ENCODE measurements around the gene HIRIP3. TPM values are rescaled to one million over a fixed set of nuclear protein-coding genes. Genes with fewer than 3 reads are reported as not detected.
A peak's percentile ranks its signal among the peaks of the same experiment; 100 is the strongest.

The HIRIP3 gene
- total and polyA plus RNA-seq, 2 of the 8 experiments (the other 6 are each of a cell fraction or from before 2014, with no cell fraction given) = 11.9 to 18.5 TPM

DNA sequence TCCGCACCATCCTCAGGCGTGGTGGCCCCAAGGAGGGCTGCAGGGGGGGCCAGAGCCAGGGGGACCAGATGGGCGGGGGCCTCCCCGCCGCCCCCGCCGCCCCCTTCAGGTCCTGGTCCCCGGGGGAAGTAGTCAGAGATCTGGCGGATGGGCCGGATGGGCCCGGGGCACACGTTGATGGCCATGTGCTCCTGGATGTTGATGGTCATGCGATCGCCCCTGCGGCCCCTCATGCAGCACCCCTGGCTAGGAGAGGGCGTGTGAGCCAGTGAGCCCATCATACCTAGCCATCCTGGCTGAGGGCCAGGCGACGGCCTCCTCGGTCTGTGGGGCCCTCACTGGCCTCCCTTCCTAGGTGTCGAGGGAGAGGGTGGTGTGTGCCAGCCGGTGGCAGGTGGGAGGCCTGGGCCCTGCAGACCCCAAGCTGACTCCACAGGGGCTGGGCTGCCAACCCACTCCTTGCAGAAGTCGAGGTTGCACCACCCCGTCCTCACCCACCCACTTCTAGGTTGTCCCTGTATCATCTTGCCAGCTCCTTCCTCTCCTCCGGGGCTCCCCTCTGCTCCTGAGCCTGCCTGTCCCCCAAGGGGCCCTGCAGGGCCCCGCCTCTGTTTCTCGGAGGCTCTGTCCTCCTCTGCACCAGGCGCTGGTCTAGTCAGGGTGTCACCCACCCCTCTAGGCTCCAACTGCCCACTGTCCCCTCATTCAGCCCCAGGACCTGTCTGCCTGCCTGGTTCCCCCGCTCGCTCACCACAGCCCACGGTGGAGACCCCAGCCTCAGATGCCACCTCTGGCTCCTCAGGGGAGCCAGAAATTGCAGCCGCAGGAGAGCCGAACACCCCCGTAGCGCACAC lies 14.8 kb upstream of the HIRIP3 start:
- Histone ChIP-seq H3K36me3 (ENCODE audit: control insufficient read depth in 2 of 4, insufficient read depth in 4 of 4, low read length in 3 of 4) (peaks cover 0 to 4% (median 0%) of the 10 kb centered on the region in 4 experiments; a peak in 1 of 8 replicates), H3K79me2 (ENCODE audit: control insufficient read depth in 1 of 2, insufficient read depth in 2 of 2, low read length in 2 of 2) (no peaks in the 10 kb centered on the region), H3K4me3 (ENCODE audit: extremely low read depth in 1 of 4, insufficient read depth in 2 of 4, low read depth in 3 of 4, low read length in 4 of 4) (peak overlapping the region; percentile 42 to 79 (median 48)), H2AK5ac (ENCODE audit: low read depth, low read length) (0 out of 2 replicates have a peak overlapping the region, but pooled peaks have one; percentile 13), H2BK15ac (ENCODE audit: low read length) (peak overlapping the region; percentile 31; the same call in 1 of the 2 replicates), H3K23ac (ENCODE audit: insufficient read length) (no peak overlapping the region), H3K27ac (ENCODE audit: low read depth, low read length) (no peak overlapping the region), H3K27me3 (replicated peaks in 1 of 4; ENCODE audit: control insufficient read depth in 3 of 4, extremely low read depth in 1 of 4, insufficient read depth in 3 of 4, low read length in 3 of 4) (peaks cover 0 to 23% (median 13%) of the 10 kb centered on the region in 4 experiments; a peak in 5 of 7 replicates), H3K18ac (ENCODE audit: extremely low read depth, low read length) (no peak overlapping the region; the same call in 1 of the 2 replicates), H2BK20ac (ENCODE audit: low read length) (no peak overlapping the region), H3K23me2 (ENCODE audit: low read depth, low read length) (peaks cover 16% of the 10 kb centered on the region), H4K5ac (ENCODE audit: insufficient read length, low read depth, low read length) (no peak overlapping the region), H3K79me1 (ENCODE audit: low read depth, low read length) (no peaks in the 10 kb centered on the region), H3K9me3 (ENCODE audit: insufficient read depth in 2 of 2, low read depth in 1 of 2, low read length in 1 of 2) (no peaks in the 10 kb centered on the region), H2BK120ac (replicated peaks; ENCODE audit: low read depth, low read length) (no peak overlapping the region), H3K4me1 (replicated peaks in 1 of 4; ENCODE audit: control insufficient read depth in 3 of 4, insufficient read depth in 4 of 4, low read length in 3 of 4) (peaks cover 0 to 21% (median 13%) of the 10 kb centered on the region in 4 experiments; a peak in 6 of 7 replicates), H4K8ac (ENCODE audit: extremely low read depth, insufficient read depth, low read length) (no peak overlapping the region), H3K4me2 (ENCODE audit: insufficient read depth in 1 of 2, low read depth in 2 of 2, low read length in 2 of 2) (peak overlapping the region; percentile 77 to 96), H3K9ac (replicated peaks in 1 of 4; ENCODE audit: extremely low read depth in 1 of 4, low read depth in 3 of 4, low read length in 3 of 4) (no peak overlapping the region), H2BK5ac (ENCODE audit: low read depth, low read length) (0 out of 2 replicates have a peak overlapping the region, but pooled peaks have one; percentile 24), H3K4ac (replicated peaks; ENCODE audit: insufficient read length, low read depth, low read length) (no peak overlapping the region), H4K20me1 (replicated peaks in 1 of 2; ENCODE audit: control insufficient read depth in 1 of 2, insufficient read depth in 2 of 2, low read length in 2 of 2) (peaks cover 1 to 6% of the 10 kb centered on the region in 2 experiments), H4K91ac (replicated peaks; ENCODE audit: insufficient read length, low read length) (no peak overlapping the region), H2AFZ (ENCODE audit: low read length) (no peak overlapping the region), H2BK12ac (ENCODE audit: low read depth, low read length) (0 out of 2 replicates have a peak overlapping the region, but pooled peaks have one; percentile 27), H3K56ac (replicated peaks; ENCODE audit: insufficient read length, low read depth, low read length) (no peak overlapping the region), H3K14ac (ENCODE audit: insufficient read length) (no peak overlapping the region)
- ChIA-PET CTCF (ENCODE audit: partially characterized antibody) (interaction anchor here (0.6 to 3.1 kb wide), 5 partner anchors 10 to 145 kb away, joined by 3 to 15 read pairs (median 4); partner anchors contain the start of gene C16orf92), POLR2A (ENCODE audit: partially characterized antibody) (interaction anchor here (0.8 to 2.6 kb wide), 10 partner anchors 9 to 225 kb away, joined by 3 to 10 read pairs (median 3); partner anchors contain the start of genes HIRIP3, TAOK2 and TLCD3B)
- no peak for DNase-seq (ENCODE audit: low read depth in 1 of 2, low spot score in 2 of 2)
- no peak for FAIRE-seq
- TF ChIP-seq TAF1 (IDR thresholded peaks at IDR 0.05; ENCODE audit: low read depth, low read length) = no peak
- TF ChIP-seq, protein P1, sequence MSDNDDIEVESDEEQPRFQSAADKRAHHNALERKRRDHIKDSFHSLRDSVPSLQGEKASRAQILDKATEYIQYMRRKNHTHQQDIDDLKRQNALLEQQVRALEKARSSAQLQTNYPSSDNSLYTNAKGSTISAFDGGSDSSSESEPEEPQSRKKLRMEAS (IDR thresholded peaks at IDR 0.05) = peak; percentile 73
- WGBS, 2 experiments (ENCODE audit: extremely low coverage in 1 of 2, insufficient coverage in 1 of 2, insufficient read length in 1 of 2, insufficient replicate concordance in 2 of 2, low coverage in 1 of 2, low lambda C conversion rate in 2 of 2, missing lambda C conversion rate in 1 of 2) = 56% methylated on average over 12 of the region's 34 CpGs; no CpG with 5 or more reads in 1 of the 2 experiments
